Natural killer cell (primary cell): ENCODE results near the gene UQCC2. TPM values are rescaled to one million over a fixed set of nuclear protein-coding genes. Genes with fewer than 3 reads are reported as not detected.
A peak's percentile ranks its signal among the peaks of the same experiment; 100 is the strongest.

ENCODE experiments used
- ATAC-seq, 3 donors: fragments of 150-1000 bp in 2 of 3; fragments of 200-7000 bp in 1 of 3; cut with Tn5 transposase; 1 replicate in 1 of 3; 2 replicates in 2 of 3; pipeline ENCODE4 v1.10.0; 2021; ENCODE audit warnings: mild to moderate bottlenecking in 2 of 3, moderate library complexity in 2 of 3
- DNase-seq, 2 donors: peaks; one replicate each; pipeline versions ENCODE4 v3.0.0 to v3.0.0-alpha.2; 2013 to 2021; ENCODE audit warnings: mixed read lengths in 1 of 2
- H3K27ac ChIP-seq: one replicate; pipeline ENCODE4 v1.5.1; 2013; ENCODE audit warnings: mild to moderate bottlenecking, low read length
- H3K27me3 ChIP-seq: one replicate; pipeline ENCODE4 v1.6.1; 2013; ENCODE audit warnings: low read length; ENCODE audit not compliant: control insufficient read depth, insufficient read depth
- H3K36me3 ChIP-seq: one replicate; pipeline ENCODE4 v1.6.1; 2013; ENCODE audit warnings: low read length; ENCODE audit not compliant: control insufficient read depth, insufficient read depth
- H3K4me1 ChIP-seq: one replicate; pipeline ENCODE4 v1.6.1; 2013; ENCODE audit warnings: low read length; ENCODE audit not compliant: control insufficient read depth, insufficient read depth
- H3K4me3 ChIP-seq: one replicate; pipeline ENCODE4 v1.5.1; 2013; ENCODE audit warnings: low read length
- H3K9me3 ChIP-seq: one replicate; pipeline ENCODE4 v1.6.1; 2013; ENCODE audit warnings: low read length; ENCODE audit not compliant: control insufficient read depth, insufficient read depth
- H3K27ac Mint-ChIP-seq, 2 donors: one replicate each; pipeline ENCODE4 v1.8.0; 2022; ENCODE audit warnings: mild to moderate bottlenecking in 2 of 2, mixed read lengths in 2 of 2, moderate library complexity in 1 of 2
- H3K27me3 Mint-ChIP-seq, 2 donors: one replicate each; pipeline ENCODE4 v1.8.0; 2022; ENCODE audit warnings: low read depth in 2 of 2, mixed read lengths in 2 of 2
- H3K36me3 Mint-ChIP-seq: one replicate; pipeline ENCODE4 v1.8.0; 2022; ENCODE audit warnings: mixed read lengths
- H3K4me1 Mint-ChIP-seq, 2 donors: one replicate each; pipeline ENCODE4 v1.8.0; 2022; ENCODE audit warnings: mixed read lengths in 2 of 2
- H3K4me3 Mint-ChIP-seq: one replicate; pipeline ENCODE4 v1.8.0; 2022; ENCODE audit warnings: mild to moderate bottlenecking, moderate library complexity, mixed read lengths
- H3K9me3 Mint-ChIP-seq, 2 donors: one replicate each; pipeline ENCODE4 v1.8.0; 2022; ENCODE audit warnings: mixed read lengths in 2 of 2
- WGBS: methylation state at CpG from one replicate; pipeline ENCODE4 v1.1.7; 2013; ENCODE audit warnings: missing lambda C conversion rate; ENCODE audit not compliant: insufficient coverage; 5-methylcytosine and 5-hydroxymethylcytosine counted together
- intact Hi-C: fragments of 100-400 bp; cut with micrococcal nuclease; formaldehyde crosslinking; loops from one replicate; pipeline ENCODE4 v1.14.2; 2022
- total RNA-seq, 4 donors: library from RNA; stranded (reverse); fragments of 120-200 nt in 1 of 4; gene quantifications; one replicate each; pipeline versions ENCODE4 v1.2.3 to v1.2.4, GENCODE V29; 2013 to 2022
- TF ChIP-seq, protein P1 (sequence below): fragments of 200-600 bp; IDR thresholded peaks from one replicate; pipeline ENCODE4 v1.8.0; 2022; ENCODE audit warnings: antibody characterized with exemption

The UQCC2 gene
- total RNA-seq, 3 donors from 2014 or later (not counting 1 experiment from before 2014, with no cell fraction given), result 15.8 to 19.6 (median 16.5) TPM

- ATAC-seq (no peak), DNase-seq (no peak)
- WGBS, result 87% methylated on average over 6 of the region's 7 CpGs
- H3K36me3 ChIP-seq, result no peaks in the 10 kb centered on the region
- intact Hi-C loops, result no loop called here
- no peak overlapping the region for H3K4me3 ChIP-seq
- Mint-ChIP-seq H3K27me3 (peaks cover 9 to 16% of the 10 kb centered on the region in 2 donors), H3K27ac (no peak overlapping the region), H3K4me1 (peaks cover 8 to 9% of the 10 kb centered on the region in 2 donors), H3K4me3 (no peak overlapping the region), H3K9me3 (no peaks in the 10 kb centered on the region), H3K36me3 (no peaks in the 10 kb centered on the region)
- TF ChIP-seq, protein P1, sequence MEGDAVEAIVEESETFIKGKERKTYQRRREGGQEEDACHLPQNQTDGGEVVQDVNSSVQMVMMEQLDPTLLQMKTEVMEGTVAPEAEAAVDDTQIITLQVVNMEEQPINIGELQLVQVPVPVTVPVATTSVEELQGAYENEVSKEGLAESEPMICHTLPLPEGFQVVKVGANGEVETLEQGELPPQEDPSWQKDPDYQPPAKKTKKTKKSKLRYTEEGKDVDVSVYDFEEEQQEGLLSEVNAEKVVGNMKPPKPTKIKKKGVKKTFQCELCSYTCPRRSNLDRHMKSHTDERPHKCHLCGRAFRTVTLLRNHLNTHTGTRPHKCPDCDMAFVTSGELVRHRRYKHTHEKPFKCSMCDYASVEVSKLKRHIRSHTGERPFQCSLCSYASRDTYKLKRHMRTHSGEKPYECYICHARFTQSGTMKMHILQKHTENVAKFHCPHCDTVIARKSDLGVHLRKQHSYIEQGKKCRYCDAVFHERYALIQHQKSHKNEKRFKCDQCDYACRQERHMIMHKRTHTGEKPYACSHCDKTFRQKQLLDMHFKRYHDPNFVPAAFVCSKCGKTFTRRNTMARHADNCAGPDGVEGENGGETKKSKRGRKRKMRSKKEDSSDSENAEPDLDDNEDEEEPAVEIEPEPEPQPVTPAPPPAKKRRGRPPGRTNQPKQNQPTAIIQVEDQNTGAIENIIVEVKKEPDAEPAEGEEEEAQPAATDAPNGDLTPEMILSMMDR, result no peak
- no peak overlapping the region for H3K27ac ChIP-seq
- H3K27me3 ChIP-seq, result no peaks in the 10 kb centered on the region
- H3K4me1 ChIP-seq, result peaks cover 6% of the 10 kb centered on the region
- H3K9me3 ChIP-seq, result no peaks in the 10 kb centered on the region
Measured at GRCh38 chr6:33716379-33716778, 4.9 kb upstream of the UQCC2 start.

GRCh38 chr6:33714385-33715040 lies 3.0 kb upstream of the UQCC2 start:
- DNase-seq, result no peak
- Mint-ChIP-seq H3K36me3 (no peaks in the 10 kb centered on the region), H3K4me1 (peaks cover 21 to 22% of the 10 kb centered on the region in 2 donors), H3K27ac (no peak overlapping the region), H3K27me3 (peaks cover 2 to 6% of the 10 kb centered on the region in 2 donors), H3K9me3 (no peaks in the 10 kb centered on the region), H3K4me3 (no peak overlapping the region)
- peaks cover 18% of the 10 kb centered on the region for H3K4me1 ChIP-seq
- no peak overlapping the region for H3K27ac ChIP-seq
- intact Hi-C loops, result no loop called here
- WGBS, result 68% methylated on average over 5 of the region's 7 CpGs
- TF ChIP-seq, protein P1, result no peak
- no peaks in the 10 kb centered on the region for H3K36me3 ChIP-seq
- no peaks in the 10 kb centered on the region for H3K27me3 ChIP-seq
- ATAC-seq, result no peak
- no peaks in the 10 kb centered on the region for H3K9me3 ChIP-seq
- no peak overlapping the region for H3K4me3 ChIP-seq

DNA sequence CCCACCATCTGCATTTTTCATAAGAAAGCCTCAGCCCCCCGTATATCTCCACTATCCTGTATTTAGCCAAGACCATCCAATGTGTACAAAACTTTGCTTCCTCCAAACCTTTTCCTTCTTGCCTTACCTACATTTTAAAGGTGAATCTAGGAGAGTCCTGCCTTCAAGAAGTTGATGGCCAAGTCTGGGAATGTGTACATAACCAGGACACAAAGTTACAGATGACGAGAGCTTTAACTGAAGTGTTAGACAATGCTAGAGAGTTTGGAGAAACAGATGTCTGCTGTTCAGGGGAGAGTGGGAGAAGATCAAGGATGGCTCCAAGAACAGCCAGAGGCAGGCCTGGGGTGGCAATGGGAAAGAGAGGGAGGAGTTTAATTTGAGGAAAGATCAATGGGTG lies 2.3 kb upstream of the UQCC2 start:
- Mint-ChIP-seq H3K27ac (no peak overlapping the region), H3K36me3 (no peaks in the 10 kb centered on the region), H3K4me1 (peaks cover 21 to 22% of the 10 kb centered on the region in 2 donors), H3K9me3 (no peaks in the 10 kb centered on the region), H3K27me3 (peaks cover 0 to 2% of the 10 kb centered on the region in 2 donors), H3K4me3 (no peak overlapping the region)
- Histone ChIP-seq H3K4me3 (no peak overlapping the region), H3K27ac (no peak overlapping the region), H3K9me3 (no peaks in the 10 kb centered on the region), H3K4me1 (peaks cover 18% of the 10 kb centered on the region), H3K27me3 (no peaks in the 10 kb centered on the region), H3K36me3 (no peaks in the 10 kb centered on the region)
- no peak for DNase-seq
- WGBS, result 96% methylated on average over 2 of the region's 2 CpGs
- ATAC-seq, result no peak
- intact Hi-C loops, result no loop called here
- TF ChIP-seq, protein P1, result no peak

DNA sequence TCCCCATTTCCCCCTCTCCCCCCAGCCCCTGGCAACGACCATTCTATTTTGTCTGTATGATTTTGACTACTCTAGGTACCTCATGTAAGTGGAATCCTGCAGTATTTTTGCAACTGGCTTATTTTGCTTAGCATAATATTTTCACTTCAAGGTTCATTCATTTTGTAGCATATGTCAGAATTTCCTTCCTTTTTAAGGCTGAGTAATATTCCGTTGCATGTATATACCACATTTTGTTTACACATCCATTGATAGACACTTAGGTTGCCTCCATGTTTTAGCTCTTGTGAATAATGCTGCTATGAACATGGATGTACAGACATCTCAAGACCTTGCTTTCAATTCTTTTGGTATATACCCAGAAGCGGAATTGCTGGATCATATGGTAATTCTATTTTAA lies 1.4 kb upstream of the UQCC2 start:
- H3K4me1 ChIP-seq, result peaks cover 18% of the 10 kb centered on the region
- Mint-ChIP-seq H3K9me3 (no peaks in the 10 kb centered on the region), H3K27me3 (peaks cover 0 to 2% of the 10 kb centered on the region in 2 donors), H3K36me3 (no peaks in the 10 kb centered on the region), H3K4me3 (peak overlapping the region; percentile 17), H3K4me1 (peaks cover 21 to 22% of the 10 kb centered on the region in 2 donors), H3K27ac (peak overlapping the region in 1 of 2 donors; percentile 95)
- no peaks in the 10 kb centered on the region for H3K36me3 ChIP-seq
- DNase-seq (no peak), ATAC-seq (no peak)
- H3K27ac ChIP-seq, result no peak overlapping the region
- H3K27me3 ChIP-seq, result no peaks in the 10 kb centered on the region
- H3K9me3 ChIP-seq, result no peaks in the 10 kb centered on the region
- H3K4me3 ChIP-seq, result no peak overlapping the region
- 73% methylated on average over 2 of the region's 3 CpGs for WGBS
- intact Hi-C loops, result no loop called here
- TF ChIP-seq, protein P1, result no peak
